HEK293T (cell line): ENCODE measurements around the gene INPP5E.

Experiments
- FOXA1 ChIP-seq: fragments of 450-650 bp; IDR thresholded peaks from 2 replicates; pipeline ENCODE4 v1.6.1; 2016; ENCODE audit warnings: mild to moderate bottlenecking
- FOXM1 ChIP-seq: fragments of 450-650 bp; IDR thresholded peaks from 2 replicates; pipeline ENCODE4 v1.6.1; 2017; ENCODE audit warnings: mild to moderate bottlenecking, borderline replicate concordance
- L3MBTL2 ChIP-seq: fragments of 450-650 bp; conservative IDR thresholded peaks from 2 replicates; pipeline ENCODE4 v1.6.1; 2016; ENCODE audit warnings: mild to moderate bottlenecking
- SP1 ChIP-seq: fragments of 450-650 bp; IDR thresholded peaks from 2 replicates; pipeline ENCODE4 v1.6.1; 2017
- SUZ12 ChIP-seq: fragments of 450-650 bp; IDR thresholded peaks from 2 replicates; pipeline ENCODE4 v1.6.1; 2016; ENCODE audit warnings: mild to moderate bottlenecking
- TARDBP ChIP-seq: fragments of 450-650 bp; IDR thresholded peaks from 2 replicates; pipeline ENCODE4 v1.6.1; 2016
- ZNF384 ChIP-seq: fragments of 450-650 bp; IDR thresholded peaks from 2 replicates; pipeline ENCODE4 v1.6.1; 2016

DNA sequence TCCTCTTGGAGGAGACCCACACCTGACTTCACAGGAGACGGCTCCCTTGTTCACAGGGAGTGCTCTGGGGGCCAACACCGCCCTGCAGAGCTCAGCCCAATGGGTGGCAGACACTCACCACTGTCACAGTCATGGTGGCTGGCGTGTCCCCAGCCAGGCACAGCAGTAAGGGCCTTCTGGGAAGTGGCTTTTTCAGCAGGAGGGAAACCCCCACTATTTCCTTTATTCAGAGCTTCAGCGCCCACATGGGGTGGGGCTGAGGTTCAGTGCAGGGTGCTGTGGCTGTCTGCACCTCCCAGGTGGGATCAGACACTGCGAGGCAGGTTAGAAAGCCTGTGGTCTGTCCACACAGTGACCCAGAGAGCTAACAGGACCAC lies 36.1 kb downstream of the INPP5E start:
- no peak for TF ChIP-seq FOXA1
- TF ChIP-seq TARDBP, result no peak
- no peak for TF ChIP-seq SUZ12
- no peak for TF ChIP-seq L3MBTL2
- no peak for TF ChIP-seq SP1
- TF ChIP-seq ZNF384, result no peak
- TF ChIP-seq FOXM1, result no peak
